AG09309 (cell line): Measurements from ENCODE around the gene TTYH2.
A peak's percentile ranks its signal among the peaks of the same experiment; 100 is the strongest.

ENCODE experiments used
- DNase-seq: peaks from one replicate; pipeline ENCODE4 v3.0.0-alpha.2; 2010; ENCODE audit warnings: low read depth
- H3K4me3 ChIP-seq: 2 replicates; pipeline ENCODE4 v1.5.1; 2011; ENCODE audit warnings: mild to moderate bottlenecking, low read depth, low read length, moderate library complexity; ENCODE audit not compliant: control insufficient read depth
- TF ChIP-seq, protein P1 (sequence below): IDR thresholded peaks from 2 replicates; pipeline ENCODE4 v1.5.1; 2011; ENCODE audit warnings: mild to moderate bottlenecking, low read depth, low read length, inconsistent platforms; ENCODE audit not compliant: insufficient read depth, control insufficient read depth; ENCODE audit errors: missing control alignments

TTYH2 gene

GRCh38 chr17:74176546-74177001 lies 36.8 kb upstream of the TTYH2 start:
- no peak overlapping the region for H3K4me3 ChIP-seq
- DNase-seq: peak; percentile 16
- TF ChIP-seq, protein P1, sequence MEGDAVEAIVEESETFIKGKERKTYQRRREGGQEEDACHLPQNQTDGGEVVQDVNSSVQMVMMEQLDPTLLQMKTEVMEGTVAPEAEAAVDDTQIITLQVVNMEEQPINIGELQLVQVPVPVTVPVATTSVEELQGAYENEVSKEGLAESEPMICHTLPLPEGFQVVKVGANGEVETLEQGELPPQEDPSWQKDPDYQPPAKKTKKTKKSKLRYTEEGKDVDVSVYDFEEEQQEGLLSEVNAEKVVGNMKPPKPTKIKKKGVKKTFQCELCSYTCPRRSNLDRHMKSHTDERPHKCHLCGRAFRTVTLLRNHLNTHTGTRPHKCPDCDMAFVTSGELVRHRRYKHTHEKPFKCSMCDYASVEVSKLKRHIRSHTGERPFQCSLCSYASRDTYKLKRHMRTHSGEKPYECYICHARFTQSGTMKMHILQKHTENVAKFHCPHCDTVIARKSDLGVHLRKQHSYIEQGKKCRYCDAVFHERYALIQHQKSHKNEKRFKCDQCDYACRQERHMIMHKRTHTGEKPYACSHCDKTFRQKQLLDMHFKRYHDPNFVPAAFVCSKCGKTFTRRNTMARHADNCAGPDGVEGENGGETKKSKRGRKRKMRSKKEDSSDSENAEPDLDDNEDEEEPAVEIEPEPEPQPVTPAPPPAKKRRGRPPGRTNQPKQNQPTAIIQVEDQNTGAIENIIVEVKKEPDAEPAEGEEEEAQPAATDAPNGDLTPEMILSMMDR: peak; percentile 90

DNA sequence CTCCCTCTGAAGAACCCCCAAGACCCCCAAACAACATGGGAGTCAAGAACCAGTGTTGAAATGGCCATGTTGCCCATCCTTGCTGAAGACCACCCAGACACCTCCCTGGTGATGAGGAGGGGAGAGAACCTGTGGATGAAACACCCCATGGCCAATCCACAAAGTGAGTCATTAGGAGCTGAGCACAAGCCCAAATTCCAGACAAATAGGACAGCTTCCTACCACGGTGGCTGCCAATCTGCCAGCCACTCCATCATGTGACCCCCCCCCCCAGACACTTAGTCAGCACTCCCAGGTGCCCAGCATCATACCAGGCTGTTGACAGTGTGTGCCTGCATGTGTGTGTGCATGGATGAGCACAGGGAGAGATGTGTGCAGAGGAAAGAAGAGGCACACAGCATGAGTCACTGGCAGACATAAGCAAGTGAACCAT lies 36.3 kb upstream of the TTYH2 start:
- TF ChIP-seq, protein P1: no peak
- H3K4me3 ChIP-seq: no peak overlapping the region
- no peak for DNase-seq

DNA sequence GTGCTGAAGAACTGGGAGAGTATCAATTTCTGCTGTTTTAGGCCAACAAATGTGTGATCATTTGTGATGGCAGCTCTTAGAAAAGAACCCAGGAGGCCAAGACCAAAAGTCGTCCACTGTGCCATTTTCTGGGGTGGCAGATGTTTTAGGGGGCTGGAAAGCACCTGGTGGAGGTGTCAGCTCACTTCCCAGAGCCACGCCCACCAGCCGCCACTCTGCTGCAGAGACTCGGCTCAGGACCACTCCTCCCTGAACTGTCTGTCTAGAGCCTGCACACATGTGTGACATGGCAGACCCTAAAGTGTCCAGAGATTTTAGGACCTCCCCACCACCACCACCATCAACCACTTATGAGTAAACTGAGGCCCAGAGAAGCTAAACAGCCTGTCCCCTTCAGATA lies 33.8 kb upstream of the TTYH2 start:
- TF ChIP-seq, protein P1: no peak
- no peak for DNase-seq
- H3K4me3 ChIP-seq: no peak overlapping the region

GRCh38 chr17:74180336-74180735 lies 33.0 kb upstream of the TTYH2 start:
- no peak overlapping the region for H3K4me3 ChIP-seq
- TF ChIP-seq, protein P1: no peak
- DNase-seq: no peak

GRCh38 chr17:74181341-74181740 lies 32.0 kb upstream of the TTYH2 start:
- H3K4me3 ChIP-seq: no peak overlapping the region
- no peak for DNase-seq
- TF ChIP-seq, protein P1: no peak

DNA sequence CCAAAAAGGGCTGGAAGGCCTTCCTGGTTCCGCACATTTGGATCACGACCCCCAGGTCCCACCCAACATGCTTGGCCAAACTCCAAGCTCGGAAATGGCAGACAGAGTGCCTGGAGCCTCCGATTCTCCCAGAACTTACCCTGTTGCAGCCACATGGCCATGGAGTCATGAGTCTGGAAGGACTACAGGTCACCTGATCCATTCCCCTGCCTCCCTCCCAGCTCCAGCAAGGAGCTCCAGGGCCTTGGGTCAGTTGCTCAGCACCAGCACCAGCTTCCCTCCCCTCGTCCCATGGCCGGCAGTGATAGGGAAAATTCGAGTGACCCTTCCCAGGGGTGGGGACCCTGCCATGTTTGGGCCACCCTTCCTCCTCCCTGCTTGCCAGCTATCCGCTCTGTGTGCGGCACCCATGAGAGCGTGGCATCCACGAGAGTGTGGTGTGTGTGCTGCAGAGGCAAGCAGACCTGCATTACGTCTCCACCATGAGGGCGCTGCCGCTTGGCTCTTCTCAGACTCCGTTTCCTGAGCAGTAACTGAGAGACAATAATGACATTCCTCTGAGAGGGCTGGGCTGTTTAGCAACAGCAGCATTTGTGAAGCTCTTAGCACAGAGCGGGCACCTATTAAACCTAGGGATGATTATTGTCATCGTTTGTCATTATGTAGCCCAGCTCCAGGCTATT lies 31.2 kb upstream of the TTYH2 start:
- no peak for DNase-seq
- H3K4me3 ChIP-seq: no peak overlapping the region
- TF ChIP-seq, protein P1: no peak

GRCh38 chr17:74183411-74183810 lies 30.0 kb upstream of the TTYH2 start:
- no peak overlapping the region for H3K4me3 ChIP-seq
- TF ChIP-seq, protein P1: no peak
- DNase-seq: no peak
